GM23338 (cell line): ENCODE data around the gene UXS1.

ENCODE experiments used
- CREB1 ChIP-seq: fragments of 250-450 bp; sonication (Bioruptor Pico); IDR thresholded peaks from 2 replicates; pipeline ENCODE4 v1.5.0; 2020; ENCODE audit warnings: low read depth, mild to moderate bottlenecking, moderate library complexity
- CTCF ChIP-seq, 2 experiments: fragments of 200-600 bp in 1 of 2; sonication (generic) in 1 of 2; conservative IDR thresholded peaks; 2 replicates each; pipeline versions ENCODE4 v1.5.1 to v1.6.1; 2016 to 2017; ENCODE audit warnings: antibody characterized with exemption in 2 of 2, low read depth in 2 of 2, mild to moderate bottlenecking in 2 of 2, moderate library complexity in 1 of 2
- EZH2 ChIP-seq: fragments of 200-600 bp; sonication (generic); IDR thresholded peaks from one replicate; pipeline ENCODE4 v1.8.0; 2017; ENCODE audit warnings: antibody characterized with exemption, mild to moderate bottlenecking, low read depth; ENCODE audit not compliant: unreplicated experiment
- POLR2AphosphoS5 ChIP-seq: IDR thresholded peaks from 2 replicates; pipeline ENCODE4 v1.6.1; 2016; ENCODE audit warnings: antibody characterized with exemption, low read depth
- TF ChIP-seq, protein P1 (sequence below): IDR thresholded peaks from 2 replicates; pipeline ENCODE4 v1.6.1; 2016; ENCODE audit warnings: antibody characterized with exemption

DNA sequence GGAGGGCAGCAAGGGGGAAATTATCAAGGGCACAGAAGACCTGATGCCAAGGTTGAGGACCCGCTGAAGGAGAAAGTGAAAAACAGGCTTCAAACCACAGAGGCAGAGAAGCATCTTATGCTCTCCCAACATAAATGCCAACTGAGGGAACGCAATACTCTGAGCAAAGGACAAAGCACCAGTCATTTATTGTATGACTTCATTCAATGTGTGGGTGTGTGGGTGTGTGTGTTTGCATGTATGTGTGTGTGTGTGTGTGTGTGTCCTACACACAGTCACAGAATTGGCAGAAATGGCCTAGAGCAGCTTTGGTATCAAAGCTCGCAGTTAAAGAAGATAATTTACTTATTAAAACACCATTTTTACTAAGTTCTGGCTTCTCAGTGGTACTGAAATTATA is 51.4 kb downstream of the UXS1 start:
- TF ChIP-seq CTCF (conservative IDR thresholded peaks at IDR 0.05; ENCODE audit: low read depth in 2 of 2) (no peak), EZH2 (no peak), CREB1 (CRISPR knock-in tag) (no peak), POLR2AphosphoS5 (no peak)
- TF ChIP-seq, protein P1, sequence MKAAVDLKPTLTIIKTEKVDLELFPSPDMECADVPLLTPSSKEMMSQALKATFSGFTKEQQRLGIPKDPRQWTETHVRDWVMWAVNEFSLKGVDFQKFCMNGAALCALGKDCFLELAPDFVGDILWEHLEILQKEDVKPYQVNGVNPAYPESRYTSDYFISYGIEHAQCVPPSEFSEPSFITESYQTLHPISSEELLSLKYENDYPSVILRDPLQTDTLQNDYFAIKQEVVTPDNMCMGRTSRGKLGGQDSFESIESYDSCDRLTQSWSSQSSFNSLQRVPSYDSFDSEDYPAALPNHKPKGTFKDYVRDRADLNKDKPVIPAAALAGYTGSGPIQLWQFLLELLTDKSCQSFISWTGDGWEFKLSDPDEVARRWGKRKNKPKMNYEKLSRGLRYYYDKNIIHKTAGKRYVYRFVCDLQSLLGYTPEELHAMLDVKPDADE, result no peak
